GM19328 (cell line): Measurements from ENCODE around the gene TMEM174.

Experiments
- ATAC-seq: cut with Tn5 transposase; IDR thresholded peaks from one replicate; pipeline ENCODE4 v1.9.1; 2021; ENCODE audit warnings: mild to moderate bottlenecking, moderate library complexity; ENCODE audit not compliant: unreplicated experiment

TMEM174 gene, protein sequence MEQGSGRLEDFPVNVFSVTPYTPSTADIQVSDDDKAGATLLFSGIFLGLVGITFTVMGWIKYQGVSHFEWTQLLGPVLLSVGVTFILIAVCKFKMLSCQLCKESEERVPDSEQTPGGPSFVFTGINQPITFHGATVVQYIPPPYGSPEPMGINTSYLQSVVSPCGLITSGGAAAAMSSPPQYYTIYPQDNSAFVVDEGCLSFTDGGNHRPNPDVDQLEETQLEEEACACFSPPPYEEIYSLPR

DNA sequence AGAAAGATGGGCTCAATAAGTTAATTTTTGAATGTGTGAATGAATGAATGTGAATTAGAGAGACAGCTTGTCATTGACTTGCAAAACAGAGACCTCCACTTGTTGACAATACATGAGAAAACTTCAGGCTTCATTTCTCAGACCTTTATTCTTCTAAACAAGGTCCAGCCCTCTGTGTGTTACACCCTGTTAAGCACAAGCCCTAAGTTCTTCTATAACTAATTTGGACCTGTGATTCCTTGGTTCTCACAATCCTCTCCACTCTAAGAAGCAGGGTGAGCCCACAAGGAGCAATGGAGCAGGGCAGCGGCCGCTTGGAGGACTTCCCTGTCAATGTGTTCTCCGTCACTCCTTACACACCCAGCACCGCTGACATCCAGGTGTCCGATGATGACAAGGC lies at the start of gene TMEM174:
Gene TMEM174, plus strand, starts transcription at position 243 of the 400 bp plus-strand sequence. Its CDS starts 51 bp downstream, at position 294.
- ATAC-seq: no peak

DNA sequence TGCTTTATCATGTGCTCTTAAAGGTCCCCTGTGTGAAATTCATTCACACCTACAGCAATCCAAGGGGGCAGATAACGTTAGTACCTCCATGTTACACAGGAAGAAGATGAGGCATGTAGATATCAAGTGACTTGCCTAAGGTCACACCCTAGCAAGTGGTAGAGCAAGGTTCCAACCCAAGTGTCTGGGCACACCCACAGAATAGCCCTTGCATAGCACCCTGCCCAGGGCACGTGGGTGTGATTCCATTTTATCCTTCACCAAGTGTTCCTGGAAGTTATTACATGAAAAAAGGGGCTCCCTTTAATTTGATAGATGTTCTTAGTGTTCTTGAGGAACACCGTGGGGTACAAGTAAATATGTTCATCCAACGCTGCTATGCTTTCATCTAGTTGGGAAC lies 47.7 kb upstream of the TMEM174 start:
- ATAC-seq: no peak

DNA sequence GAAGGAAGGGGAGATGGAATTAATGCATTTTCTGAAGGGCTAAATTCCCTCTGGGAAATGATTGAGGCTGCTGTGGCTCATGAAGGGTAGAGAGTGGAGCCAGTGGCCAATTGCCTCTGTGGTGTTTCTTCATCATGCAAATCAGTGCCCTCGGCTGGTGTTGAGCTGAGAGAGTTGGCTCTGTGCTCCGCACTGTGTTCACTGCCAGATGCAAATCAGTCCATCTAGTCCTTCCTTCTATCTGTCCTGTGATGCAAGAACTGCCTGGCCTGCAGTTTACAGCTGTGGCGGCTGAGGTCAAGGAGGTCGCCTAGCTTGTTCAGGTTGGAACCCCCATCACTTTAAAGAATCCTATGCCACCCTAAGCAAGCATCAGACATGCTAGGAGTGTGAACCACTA lies 46.6 kb upstream of the TMEM174 start:
- ATAC-seq: no peak

DNA sequence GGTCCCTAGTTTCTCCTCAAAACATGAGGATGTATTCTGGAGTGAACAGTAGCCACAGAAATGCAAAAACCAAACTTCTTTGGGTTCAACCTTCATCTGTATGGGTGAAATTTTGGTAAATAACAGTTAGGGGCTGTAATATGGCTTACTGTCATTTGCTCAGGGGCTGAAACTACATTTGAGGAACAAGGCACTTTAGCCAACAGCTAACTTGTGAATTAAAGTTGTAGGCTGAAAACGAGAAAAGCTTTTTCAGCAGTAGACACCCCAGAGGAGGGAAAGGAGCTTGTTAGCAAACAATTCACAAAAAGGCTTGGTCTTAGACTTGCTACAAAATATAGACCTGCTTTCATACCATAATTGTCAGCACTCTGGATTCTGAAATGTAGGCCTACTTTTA lies 46.0 kb upstream of the TMEM174 start:
- ATAC-seq: no peak

DNA sequence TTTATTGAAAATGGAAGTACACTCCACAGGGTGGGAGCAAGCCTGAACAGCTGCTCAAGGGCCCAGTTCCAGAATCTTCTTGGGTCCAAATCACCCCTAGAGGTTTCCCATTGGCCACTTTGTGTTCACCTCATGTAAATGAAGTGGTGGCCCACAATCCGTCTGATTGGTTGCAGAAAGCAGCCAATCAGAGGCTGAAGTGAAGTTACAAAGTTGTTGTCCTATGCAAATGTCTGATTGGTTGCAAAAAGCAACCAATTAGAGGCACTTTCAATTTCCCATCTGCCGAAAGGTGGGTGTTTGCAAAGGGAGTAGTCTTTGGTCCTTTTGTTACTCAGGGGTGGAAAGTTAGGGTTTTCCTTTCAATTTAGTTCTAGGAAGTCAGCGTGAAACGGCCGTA lies 43.9 kb upstream of the TMEM174 start:
- no peak for ATAC-seq

DNA sequence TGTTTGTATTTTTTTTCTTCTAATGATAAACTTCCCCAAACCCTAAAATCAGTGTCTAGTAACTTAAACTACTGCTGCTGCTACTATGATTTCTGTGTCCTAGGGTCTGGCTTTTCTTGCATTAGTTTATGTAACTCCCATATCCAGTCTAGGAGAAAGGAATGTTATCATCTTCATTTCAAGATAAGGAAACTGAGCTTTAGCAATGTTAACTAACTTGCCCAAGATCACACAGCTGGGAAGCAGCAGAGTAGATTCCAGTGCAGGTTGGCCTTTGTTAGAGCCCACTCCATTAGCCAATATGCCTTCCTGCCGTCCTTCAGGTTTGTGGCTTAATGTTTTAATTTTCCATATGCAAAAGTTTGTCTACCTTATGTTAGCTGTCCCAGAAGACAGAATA lies 42.2 kb upstream of the TMEM174 start:
- ATAC-seq: no peak

DNA sequence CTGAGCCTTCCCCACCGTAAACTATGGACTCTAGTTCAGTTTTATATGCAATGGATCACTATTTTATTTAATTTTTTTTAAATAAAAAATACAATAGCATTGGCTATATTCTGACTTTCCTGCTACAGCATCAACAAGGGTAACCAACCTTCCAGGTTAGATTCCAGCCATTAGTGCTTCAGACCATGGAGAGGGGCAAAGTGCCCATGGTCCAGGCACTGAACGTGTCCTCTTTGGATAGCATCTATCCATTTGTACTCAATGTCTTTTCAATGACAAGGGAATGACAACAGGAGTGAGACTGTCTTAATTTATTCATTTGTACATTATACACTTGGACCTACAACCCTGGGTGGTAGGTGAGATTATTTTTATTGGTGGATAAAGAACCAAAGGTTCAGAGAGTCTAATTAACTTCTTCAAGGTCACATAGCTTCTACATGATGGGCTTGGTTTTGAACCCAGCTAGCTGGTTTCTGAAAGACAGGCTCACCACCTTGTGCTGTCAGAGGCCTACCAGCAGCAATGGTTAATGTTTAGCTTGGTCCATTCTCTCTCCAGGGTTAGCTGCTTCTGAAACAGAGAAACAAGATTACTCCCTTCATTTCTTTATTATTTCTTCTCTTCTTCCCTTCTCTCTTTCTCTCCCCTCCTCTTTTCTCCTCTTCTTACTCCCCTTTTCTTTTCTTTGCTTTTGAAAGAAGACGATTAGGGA lies 41.1 kb upstream of the TMEM174 start:
- no peak for ATAC-seq

DNA sequence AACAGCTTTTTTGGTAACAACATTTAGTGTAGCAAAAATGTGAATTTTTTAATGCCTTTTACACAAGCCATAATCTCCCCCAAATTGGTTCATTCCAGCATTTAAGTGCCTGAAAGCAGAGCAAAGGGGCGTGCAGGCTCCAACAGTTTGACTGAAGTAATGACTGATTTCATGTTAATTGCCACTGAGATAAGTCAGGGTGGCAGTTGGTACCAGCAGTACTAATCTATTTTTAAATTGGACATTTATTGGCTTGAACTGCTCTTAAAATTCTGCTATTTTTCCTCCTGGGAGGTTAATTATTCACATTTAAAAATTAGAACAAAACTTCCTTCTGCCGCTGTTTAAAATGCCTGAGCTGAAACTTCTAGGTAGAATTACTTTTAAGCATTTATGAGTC lies 40.2 kb upstream of the TMEM174 start:
- no peak for ATAC-seq

DNA sequence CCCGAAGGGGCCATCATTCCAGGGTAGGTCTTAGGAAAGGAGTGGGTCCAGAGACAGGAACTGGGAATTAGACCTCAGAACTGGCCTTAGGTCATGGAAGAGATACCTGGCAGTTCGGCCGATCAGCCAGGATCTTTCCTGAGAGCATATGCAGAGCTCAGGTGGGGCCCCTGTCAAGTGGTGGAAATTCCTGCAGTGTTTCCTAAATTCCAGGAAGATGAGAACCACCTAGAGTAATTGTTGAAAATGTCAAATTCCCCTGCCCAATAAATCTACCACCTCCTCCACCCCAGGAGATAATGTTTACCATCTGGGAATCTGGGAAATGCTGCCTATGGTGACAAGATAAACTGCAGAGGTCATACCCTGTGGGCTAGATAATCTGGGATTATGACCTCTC lies 38.0 kb upstream of the TMEM174 start:
- ATAC-seq: no peak

DNA sequence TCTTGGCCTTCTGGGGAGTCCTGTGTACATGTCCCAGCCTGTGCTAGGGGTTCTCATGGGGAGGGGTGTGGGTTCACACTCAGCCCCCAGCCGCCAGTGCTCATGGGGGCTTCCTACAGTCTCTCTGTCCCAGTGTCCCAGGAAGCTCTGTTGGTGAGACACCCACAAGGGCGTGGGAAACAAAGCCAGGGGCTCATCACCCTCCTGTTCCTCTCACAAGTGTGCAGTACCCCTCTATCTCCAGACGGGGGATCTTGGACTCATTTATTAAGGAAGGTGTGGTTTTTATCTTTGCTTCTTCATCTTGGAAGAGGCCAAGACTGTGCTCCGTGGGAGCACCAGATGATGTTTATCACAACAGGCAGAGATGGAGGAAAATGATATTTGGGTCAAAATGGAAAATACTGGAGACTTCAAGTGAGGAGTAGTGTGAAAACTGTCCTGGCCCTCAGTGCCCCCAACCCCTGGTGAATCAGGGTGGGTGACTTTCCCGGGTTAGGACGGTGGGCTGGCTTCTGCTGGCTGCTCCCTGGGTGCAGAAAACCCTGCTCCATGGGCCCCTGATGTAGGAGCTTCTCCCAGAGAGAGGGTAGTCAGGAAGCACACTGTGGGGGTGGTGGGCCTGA lies 37.5 kb upstream of the TMEM174 start:
- ATAC-seq: no peak

DNA sequence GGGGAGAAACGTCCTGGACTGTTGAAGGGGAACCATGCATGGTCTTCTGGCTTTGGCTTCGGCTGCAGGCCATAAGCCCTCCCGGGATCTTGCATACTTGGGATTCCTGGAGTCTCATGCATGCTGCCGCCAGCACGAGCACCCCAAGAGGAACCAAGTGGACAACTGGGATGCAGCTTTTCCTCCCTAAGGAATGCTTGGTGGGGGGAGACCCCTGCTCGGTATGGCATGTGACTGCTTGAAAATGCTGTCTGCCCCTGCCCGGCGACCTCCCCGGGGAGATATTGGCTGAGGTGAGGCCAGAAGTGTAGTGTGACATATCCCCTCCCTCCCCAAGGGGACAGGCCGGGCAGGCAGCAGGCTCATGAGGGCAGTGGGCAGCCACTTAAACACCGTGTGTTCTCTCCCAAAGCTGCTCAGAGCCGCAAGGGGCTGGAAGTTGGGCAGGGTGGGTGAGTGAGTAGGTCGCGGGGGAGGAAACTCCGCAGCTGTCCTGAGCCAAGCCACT lies 36.9 kb upstream of the TMEM174 start:
- no peak for ATAC-seq

DNA sequence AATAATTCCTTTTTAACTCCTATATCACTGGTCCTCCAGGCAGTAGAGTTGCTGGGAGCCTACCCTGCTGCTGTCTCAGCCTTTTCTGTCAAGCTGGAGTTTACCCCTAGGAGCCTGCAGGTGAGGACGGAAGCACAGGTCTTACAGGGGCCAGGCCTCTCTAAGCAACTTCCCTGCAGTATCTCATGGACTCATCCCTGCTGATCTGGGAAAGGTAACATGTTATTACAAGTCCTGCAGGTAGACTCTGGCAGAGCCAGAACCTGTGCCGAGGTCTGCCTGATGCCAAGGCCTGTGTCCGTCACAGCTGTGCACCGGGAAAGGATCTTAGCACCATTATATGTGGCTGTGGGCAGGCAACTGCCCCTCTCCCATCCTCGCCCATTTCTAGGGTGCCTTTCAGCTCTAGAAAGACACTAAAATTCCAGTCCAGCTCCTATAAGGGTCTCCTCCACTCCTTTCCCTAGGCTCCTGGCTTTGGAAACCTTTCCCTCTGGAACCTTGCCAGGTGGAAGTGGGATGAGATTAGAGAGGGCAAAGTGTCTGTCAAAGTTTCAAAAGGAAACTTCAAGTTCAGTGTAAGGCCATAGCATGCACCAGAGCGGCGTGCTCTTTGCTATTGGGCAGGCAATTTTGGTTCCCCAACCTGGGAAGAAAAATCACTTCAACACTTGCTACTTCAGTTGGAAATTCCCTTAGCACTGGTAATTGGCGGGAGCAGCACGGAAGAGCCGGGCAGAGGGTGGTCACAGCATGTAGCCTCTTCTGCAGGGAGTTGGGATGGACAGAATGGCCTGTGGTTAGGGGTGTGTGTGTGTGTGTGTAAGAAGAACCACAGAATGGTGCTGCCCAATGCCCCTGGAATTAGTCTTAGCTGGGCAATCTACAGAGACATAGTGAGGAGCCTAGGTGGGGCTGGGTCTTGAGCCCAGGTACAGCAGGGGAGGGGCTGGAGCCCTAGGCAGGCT lies 35.1 kb upstream of the TMEM174 start:
- ATAC-seq: no peak

DNA sequence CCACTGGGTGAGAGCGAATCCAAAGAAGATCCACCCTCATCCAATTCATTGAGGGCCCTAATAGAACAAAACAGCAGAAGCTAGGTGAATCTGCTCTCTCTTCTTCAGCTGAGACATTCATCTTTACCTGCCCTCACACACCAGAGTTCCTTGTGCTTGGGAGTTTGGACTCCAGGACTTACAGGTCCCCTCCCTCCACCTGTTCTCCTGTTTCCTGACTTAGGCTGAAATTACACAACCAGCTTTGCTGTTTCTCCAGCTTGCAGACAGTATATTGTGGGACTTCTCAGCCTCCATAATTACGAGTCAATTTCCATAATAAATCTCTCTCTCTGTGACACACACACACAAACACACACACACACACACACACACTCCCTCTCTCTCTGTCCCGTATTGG lies 33.5 kb upstream of the TMEM174 start:
- no peak for ATAC-seq

DNA sequence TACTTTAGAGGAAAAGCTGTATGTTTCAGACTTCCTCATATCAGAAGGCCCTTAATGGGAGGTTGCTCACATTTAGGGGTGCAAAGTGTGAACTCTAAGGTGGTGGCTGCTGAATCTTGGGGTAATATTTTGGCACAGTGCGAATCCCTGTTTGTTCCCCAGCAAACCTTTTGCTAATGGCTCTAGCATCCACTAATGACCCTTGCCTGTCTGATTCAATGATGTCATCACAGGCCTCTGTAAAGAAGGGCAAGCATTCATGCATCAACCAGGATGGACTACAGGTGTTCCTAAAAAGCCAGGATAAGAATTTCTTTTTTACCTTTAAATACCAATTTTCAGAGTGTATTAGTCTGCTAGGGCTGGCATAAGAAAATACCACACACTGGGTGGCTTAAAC lies 32.2 kb upstream of the TMEM174 start:
- ATAC-seq: no peak

DNA sequence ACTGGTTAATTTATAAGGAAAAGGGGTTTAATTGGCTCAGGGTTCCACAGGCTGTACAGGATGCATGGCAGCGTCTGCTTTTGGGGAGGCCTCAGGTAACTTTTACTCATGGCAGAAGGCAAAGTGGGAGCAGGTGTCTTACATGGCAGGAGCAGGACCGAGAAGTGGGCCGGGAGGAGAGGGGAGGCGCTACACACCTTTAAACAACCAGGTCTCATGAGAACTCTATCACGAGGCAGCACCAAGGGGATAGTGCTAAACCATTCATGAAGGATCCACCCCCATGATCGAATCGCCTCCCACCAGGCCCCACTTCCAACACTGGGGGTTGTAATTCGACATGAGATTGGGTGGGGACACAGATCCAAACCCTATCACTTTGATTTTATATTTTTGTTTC lies 31.0 kb upstream of the TMEM174 start:
- ATAC-seq: no peak

DNA sequence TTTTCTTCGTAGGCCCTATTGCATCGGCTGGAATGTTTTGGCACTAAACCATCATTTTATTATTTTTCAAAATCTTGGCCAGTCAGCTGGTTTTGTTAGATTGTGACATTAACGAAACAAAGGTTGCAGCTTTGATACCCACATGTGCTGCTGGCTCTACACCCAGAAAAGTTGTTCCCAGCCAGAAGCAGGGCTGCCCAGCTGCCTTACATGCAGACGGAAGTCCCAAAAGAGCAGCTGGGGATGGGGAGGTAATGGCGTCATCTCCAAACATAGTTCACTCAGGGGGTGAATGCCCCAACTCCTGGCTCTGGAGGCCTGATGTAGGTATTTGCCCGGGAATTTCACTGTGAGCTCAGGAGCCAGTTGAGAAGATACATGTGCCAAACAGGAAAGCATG lies 29.3 kb upstream of the TMEM174 start:
- no peak for ATAC-seq

DNA sequence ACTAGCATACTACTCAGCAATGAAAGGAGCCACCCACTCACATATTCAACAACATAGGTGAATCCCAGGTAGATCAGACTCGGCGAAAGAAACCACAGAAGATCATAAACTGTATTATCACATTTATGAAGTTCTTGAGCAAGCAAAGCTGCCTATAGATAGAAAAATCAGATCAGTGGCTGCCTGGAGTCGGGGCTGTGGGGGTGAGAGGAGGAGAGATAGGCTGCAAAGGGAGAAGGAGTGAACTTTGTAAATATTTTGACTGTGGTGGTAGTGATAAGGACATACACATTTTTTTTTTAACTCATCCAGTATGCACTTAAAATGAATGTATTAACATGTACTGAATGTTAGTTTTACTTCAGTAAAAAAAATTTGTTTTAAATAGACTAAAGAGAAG lies 23.5 kb upstream of the TMEM174 start:
- no peak for ATAC-seq

DNA sequence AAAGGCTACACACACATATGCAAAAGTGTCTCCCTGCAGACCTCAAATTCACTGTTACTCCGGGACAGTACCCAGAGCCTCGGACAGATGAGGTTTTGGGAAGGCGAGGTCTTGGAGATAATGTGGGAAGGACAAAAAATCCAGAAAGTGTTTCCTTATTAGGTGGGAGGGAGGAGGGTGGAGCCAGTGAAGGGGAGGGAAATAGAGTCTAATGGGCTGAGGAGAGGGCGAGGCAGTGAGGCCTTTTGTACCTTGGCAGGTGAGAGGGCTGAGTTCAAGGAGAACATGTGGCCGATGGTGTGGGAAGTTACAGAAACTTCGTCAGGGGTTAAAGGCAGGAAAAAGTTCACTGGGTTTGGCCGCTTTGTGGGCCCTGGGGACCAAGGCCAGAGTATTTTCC lies 22.1 kb upstream of the TMEM174 start:
- no peak for ATAC-seq

DNA sequence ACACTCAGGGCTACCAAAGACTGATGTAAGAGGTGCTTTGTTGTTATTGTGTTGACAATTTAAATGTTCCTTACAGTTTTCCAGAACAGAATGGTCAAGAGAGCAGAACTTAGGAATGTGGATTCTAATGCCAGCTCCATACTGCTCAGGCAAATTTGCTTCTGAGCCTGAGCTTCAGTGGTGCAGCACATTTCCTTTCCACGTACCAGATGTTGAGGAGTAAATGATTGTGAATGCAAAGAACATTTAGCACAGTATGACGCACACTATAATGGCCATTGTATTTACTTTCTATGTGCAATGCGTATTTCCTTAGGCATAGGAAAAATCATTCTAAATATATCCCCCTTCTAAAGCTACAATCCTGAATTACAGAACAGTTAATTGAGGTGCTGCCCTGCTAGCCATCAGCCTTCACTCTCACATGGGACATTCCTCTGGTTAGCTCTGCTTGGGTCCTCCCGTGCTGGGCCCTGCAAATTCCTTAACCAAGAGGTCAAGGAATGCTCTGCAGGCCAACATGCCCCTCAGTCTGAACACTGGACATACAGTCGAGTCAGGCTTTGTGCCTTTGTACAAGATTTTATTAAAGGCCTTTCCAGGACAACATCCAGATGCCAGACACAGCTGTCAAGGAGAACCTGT lies 21.1 kb upstream of the TMEM174 start:
- no peak for ATAC-seq
